GM12878 (cell line): Measurements from ENCODE around the gene METTL8. TPM values are rescaled to one million over a fixed set of nuclear protein-coding genes. Genes with fewer than 3 reads are reported as not detected.
A peak's percentile ranks its signal among the peaks of the same experiment; 100 is the strongest.

Experiments used
- ATF7 ChIP-seq: fragments of 450-650 bp; IDR thresholded peaks from 2 replicates; pipeline ENCODE4 v1.6.1; 2016; ENCODE audit warnings: low read depth, mild to moderate bottlenecking
- BCLAF1 ChIP-seq: fragments of 450-650 bp; IDR thresholded peaks from 2 replicates; pipeline ENCODE4 v1.6.1; 2017; ENCODE audit warnings: antibody characterized with exemption, mild to moderate bottlenecking, moderate library complexity
- BHLHE40 ChIP-seq, 2 experiments: fragments of 450-650 bp in 1 of 2; IDR thresholded peaks; 2 replicates each; pipeline ENCODE4 v1.6.1; 2011 to 2017; ENCODE audit warnings: low read depth in 2 of 2, borderline replicate concordance in 1 of 2, improper control_type of control experiment in 1 of 2, low read length in 1 of 2, mild to moderate bottlenecking in 1 of 2
- CBFB ChIP-seq: IDR thresholded peaks from 2 replicates; pipeline ENCODE4 v1.6.1; 2016; ENCODE audit warnings: antibody characterized with exemption, low read depth
- CEBPZ ChIP-seq: fragments of 150-350 bp; IDR thresholded peaks from 2 replicates; pipeline ENCODE4 v1.6.1; 2016; ENCODE audit warnings: low read depth, low read length
- CHD1 ChIP-seq: IDR thresholded peaks from 2 replicates; pipeline ENCODE4 v1.6.1; 2012; ENCODE audit warnings: low read depth, low read length, improper control_type of control experiment
- DPF2 ChIP-seq: fragments of 450-650 bp; IDR thresholded peaks from 2 replicates; pipeline ENCODE4 v1.6.1; 2017; ENCODE audit warnings: mild to moderate bottlenecking
- GABPA ChIP-seq: IDR thresholded peaks from 2 replicates; pipeline ENCODE4 v1.6.1; 2014; ENCODE audit warnings: antibody characterized with exemption, low read depth, mild to moderate bottlenecking, inconsistent platforms
- IKZF2 ChIP-seq, 2 experiments: fragments of 450-650 bp; IDR thresholded peaks; 2 replicates each; pipeline ENCODE4 v1.6.1; 2017; ENCODE audit warnings: mild to moderate bottlenecking in 2 of 2, moderate library complexity in 2 of 2
- LARP7 ChIP-seq: fragments of 450-650 bp; IDR thresholded peaks from 2 replicates; pipeline ENCODE4 v1.6.1; 2017; ENCODE audit warnings: mild to moderate bottlenecking
- MEF2A ChIP-seq: IDR thresholded peaks from 2 replicates; pipeline ENCODE4 v1.6.1; 2011; ENCODE audit warnings: low read depth, mild to moderate bottlenecking, low read length, moderate library complexity; ENCODE audit not compliant: insufficient read depth
- NKRF ChIP-seq: fragments of 450-650 bp; conservative IDR thresholded peaks from 2 replicates; pipeline ENCODE4 v1.6.1; 2017; ENCODE audit warnings: mild to moderate bottlenecking, moderate library complexity
- NR2F1 ChIP-seq: fragments of 450-650 bp; conservative IDR thresholded peaks from 2 replicates; pipeline ENCODE4 v1.6.1; 2017; ENCODE audit warnings: mild to moderate bottlenecking
- NRF1 ChIP-seq: conservative IDR thresholded peaks from 2 replicates; pipeline ENCODE4 v1.6.1; 2011; ENCODE audit warnings: mild to moderate bottlenecking, low read depth, low read length, improper control_type of control experiment
- POLR2AphosphoS5 ChIP-seq: IDR thresholded peaks from 2 replicates; pipeline ENCODE4 v1.6.1; 2011; ENCODE audit warnings: mild to moderate bottlenecking, low read length, inconsistent platforms
- RAD21 ChIP-seq: IDR thresholded peaks from 2 replicates; pipeline ENCODE4 v1.6.1; 2011; ENCODE audit warnings: mild to moderate bottlenecking, low read depth, low read length, moderate library complexity; ENCODE audit not compliant: insufficient read depth
- SP1 ChIP-seq: IDR thresholded peaks from one replicate; pipeline ENCODE4 v1.6.1; 2011; ENCODE audit warnings: low read depth, low read length
- SUZ12 ChIP-seq: fragments of 200-600 bp; sonication (generic); IDR thresholded peaks from one replicate; pipeline ENCODE4 v1.6.1; 2018; ENCODE audit warnings: antibody characterized with exemption, mild to moderate bottlenecking; ENCODE audit not compliant: unreplicated experiment
- TCF12 ChIP-seq: IDR thresholded peaks from 2 replicates; pipeline ENCODE4 v1.6.1; 2011; ENCODE audit warnings: low read depth, mild to moderate bottlenecking, low read length
- TCF7 ChIP-seq: IDR thresholded peaks from 2 replicates; pipeline ENCODE4 v1.6.1; 2014; ENCODE audit warnings: antibody characterized with exemption, borderline replicate concordance
- USF2 ChIP-seq: IDR thresholded peaks from 2 replicates; pipeline ENCODE4 v1.6.1; 2011; ENCODE audit warnings: low read depth, low read length, improper control_type of control experiment, borderline replicate concordance
- ZBED1 ChIP-seq: IDR thresholded peaks from 2 replicates; pipeline ENCODE4 v1.6.1; 2016; ENCODE audit warnings: borderline replicate concordance
- ZNF24 ChIP-seq: fragments of 450-650 bp; IDR thresholded peaks from 2 replicates; pipeline ENCODE4 v1.6.1; 2017; ENCODE audit warnings: antibody characterized with exemption, mild to moderate bottlenecking
- ZNF384 ChIP-seq: IDR thresholded peaks from 2 replicates; pipeline ENCODE4 v1.6.1; 2012; ENCODE audit warnings: low read depth, mild to moderate bottlenecking, low read length, improper control_type of control experiment, borderline replicate concordance
- polyA plus RNA-seq, 11 experiments: library from polyadenylated mRNA; depleted of rRNA in 4 of 11; unstranded in 6 of 11; stranded (reverse) in 5 of 11; fragments of >200 nt; fragmentation: Nextera tagmentation in 4 of 11; fragmentation: Illumina TruSeq in 1 of 11; extraction: Ambion mirVana in 4 of 11; extraction: Trizol in 1 of 11; gene quantifications; 1 replicate in 1 of 11; 2 replicates in 10 of 11; pipeline versions ENCODE4 v1.2.1 to v1.2.3, GENCODE V29; 2011 to 2016; ENCODE audit warnings: inconsistent platforms in 2 of 11, missing spikeins in 2 of 11, low read depth in 1 of 11
- total RNA-seq, 4 experiments: library from RNA; depleted of rRNA in 3 of 4; stranded (reverse); fragments of >200 nt in 3 of 4; fragmentation: Illumina TruSeq in 1 of 4; extraction: Trizol in 1 of 4; gene quantifications; 2 replicates each; pipeline versions ENCODE4 v1.2.1 to v1.2.3, GENCODE V29; 2013 to 2021

Gene METTL8
- total and polyA plus RNA-seq, 10 of the 15 experiments (the other 5 are each of a cell fraction or from before 2014, with no cell fraction given) = 30.8 to 96.3 (median 51.5) TPM

- no peak for TF ChIP-seq CEBPZ
- no peak for TF ChIP-seq BHLHE40 (IDR thresholded peaks at IDR 0.05; ENCODE audit: borderline replicate concordance in 1 of 2, low read depth in 2 of 2, low read length in 1 of 2)
- TF ChIP-seq POLR2AphosphoS5 = no peak
- TF ChIP-seq ATF7 = no peak
- TF ChIP-seq IKZF2 (IDR thresholded peaks at IDR 0.05) = 0 out of 4 replicates have a peak, but pooled peaks of 1 of the 2 experiments have one; percentile 44
- TF ChIP-seq ZNF384 = peak; percentile 76; the same call in 1 of the 2 replicates
- no peak for TF ChIP-seq LARP7
- no peak for TF ChIP-seq TCF12
- TF ChIP-seq CBFB = 0 out of 2 replicates have a peak, but pooled peaks have one; percentile 25
- TF ChIP-seq USF2 = no peak
- TF ChIP-seq GABPA = no peak
- TF ChIP-seq RAD21 = no peak
- TF ChIP-seq ZBED1 = no peak
- TF ChIP-seq MEF2A = 0 out of 2 replicates have a peak, but pooled peaks have one; percentile 2
- TF ChIP-seq NRF1 = no peak
- no peak for TF ChIP-seq SP1
- TF ChIP-seq BCLAF1 = no peak
- TF ChIP-seq NKRF = no peak
- TF ChIP-seq NR2F1 = peak; percentile 41
- TF ChIP-seq ZNF24 = peak; percentile 77; the same call in 1 of the 2 replicates
- no peak for TF ChIP-seq SUZ12
- TF ChIP-seq TCF7 = peak; percentile 57; the same call in 1 of the 2 replicates
- no peak for TF ChIP-seq DPF2
- TF ChIP-seq CHD1 = no peak
Measured at GRCh38 chr2:171389325-171389724, 44.5 kb downstream of the METTL8 start (continued).
